Measurements from ENCODE around the gene PFKP.
"Not testable (repeated sequence)": the region's sequence is repeated elsewhere in the genome, so short reads cannot be mapped to it uniquely, and the experiment has no call there.

Gene PFKP

DNA sequence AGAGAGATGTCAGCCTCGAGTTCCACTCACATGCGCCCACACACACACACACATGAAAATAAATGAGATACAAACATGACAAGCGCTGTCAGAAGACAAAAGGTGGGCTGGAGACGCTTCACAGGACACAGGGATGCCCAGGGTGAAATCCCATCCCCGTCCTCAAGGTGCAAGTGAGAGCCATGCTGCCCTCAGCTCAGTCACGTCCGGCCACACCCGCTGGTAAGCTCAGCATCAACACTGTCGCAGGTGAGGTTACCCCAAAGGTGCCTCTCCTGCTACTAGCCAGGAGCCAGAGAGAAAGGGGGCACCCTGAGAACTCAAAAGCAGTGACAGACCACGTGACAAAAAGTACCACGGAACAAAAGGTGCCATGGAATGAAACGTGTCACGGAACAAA, 83.0 kb downstream of the PFKP start:
- in situ Hi-C loops (cut with MboI; ENCODE audit: low sequenced_read_pairs) = no loop called here

DNA sequence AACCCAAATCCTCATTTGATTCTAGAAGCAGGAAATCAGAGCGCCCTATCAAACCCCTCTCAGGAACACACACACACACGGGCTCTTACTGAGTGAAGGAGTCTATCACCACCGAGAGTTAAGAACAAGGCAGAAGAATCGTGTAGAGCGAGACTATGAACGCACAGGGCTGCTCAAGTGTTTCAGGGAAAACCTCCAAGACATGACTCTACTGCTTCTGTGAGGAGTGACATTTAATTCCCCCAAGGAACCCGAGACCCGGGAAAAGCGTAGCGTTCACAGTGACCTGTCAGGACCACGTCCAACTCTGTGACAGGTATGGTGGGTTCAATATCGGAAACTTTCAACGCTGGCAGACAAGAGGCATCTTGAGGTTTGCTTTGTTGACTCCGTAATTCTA, 83.6 kb downstream of the PFKP start:
- in situ Hi-C loops (cut with MboI; ENCODE audit: low sequenced_read_pairs) = no loop called here

DNA sequence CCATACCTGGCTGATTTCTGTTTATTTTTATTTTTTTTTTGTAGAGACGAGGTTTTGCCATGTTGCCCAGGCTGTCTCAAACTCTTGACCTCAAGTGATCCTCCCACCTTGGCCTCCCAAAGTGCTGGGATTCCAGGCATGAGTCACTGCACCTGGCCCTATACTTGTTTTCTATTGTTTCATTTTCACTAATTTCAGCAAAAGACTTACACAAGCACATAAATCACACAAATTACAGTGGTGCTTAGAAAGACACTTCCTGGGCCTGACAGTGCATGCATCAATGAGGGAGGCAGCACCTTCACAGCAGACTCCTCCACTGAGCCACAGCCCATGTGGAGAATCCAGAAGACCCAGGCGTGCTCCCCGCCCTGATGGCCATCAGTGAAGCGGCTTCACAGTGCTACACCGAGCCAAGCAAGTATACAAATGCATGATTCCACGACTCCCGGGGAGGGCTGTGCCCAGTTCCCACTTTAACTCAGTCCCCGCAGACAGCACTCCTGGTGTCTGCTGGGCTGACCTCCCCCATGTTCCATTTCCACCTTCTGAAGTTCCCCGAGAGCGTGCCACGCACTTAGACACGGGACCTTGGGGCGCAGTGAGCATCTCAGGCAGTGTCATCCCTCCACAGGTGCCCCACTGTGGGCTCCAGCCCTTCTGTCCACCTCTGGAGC, 84.7 kb downstream of the PFKP start:
- in situ Hi-C loops (cut with MboI; ENCODE audit: low sequenced_read_pairs) = no loop called here

DNA sequence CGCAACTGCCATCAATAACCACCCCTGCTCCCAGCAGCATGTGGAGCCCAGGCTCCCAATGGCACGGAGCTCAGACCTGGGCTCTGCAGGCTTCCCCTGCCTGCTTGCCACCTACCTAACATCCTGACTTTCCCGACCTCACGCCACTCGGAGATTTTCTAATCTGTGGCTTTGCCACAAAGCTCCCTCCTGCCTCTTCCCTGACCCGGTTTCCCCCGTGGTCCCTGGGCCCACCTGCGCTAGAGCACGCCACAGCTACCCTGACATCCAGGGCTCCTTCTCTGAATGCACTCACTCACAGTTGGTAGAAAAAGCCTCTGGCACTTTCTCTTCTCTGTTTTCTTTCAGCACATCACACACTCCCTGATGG, 85.2 kb downstream of the PFKP start:
- in situ Hi-C loops (cut with MboI; ENCODE audit: low sequenced_read_pairs) = no loop called here

DNA sequence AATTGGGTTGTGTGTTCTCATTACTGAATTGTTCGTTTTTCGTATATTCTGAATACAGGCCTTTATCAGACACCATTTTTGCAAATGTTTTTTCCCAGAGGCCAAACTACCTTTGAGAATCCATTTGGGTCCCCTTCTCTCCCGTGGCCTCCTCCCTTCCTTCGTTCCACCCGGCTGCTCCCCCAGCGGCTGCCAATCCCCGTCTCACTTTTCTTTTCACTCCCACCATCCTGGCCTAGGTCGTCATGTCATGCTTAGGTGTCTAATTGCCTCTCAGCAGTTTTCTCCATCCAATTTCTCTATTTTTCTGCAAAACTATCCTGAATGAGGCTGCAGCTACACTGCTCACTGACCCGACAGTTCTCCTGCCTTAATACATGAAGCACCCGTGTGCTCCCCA, 87.3 kb downstream of the PFKP start:
- in situ Hi-C loops (cut with MboI; ENCODE audit: low sequenced_read_pairs) = no loop called here

DNA sequence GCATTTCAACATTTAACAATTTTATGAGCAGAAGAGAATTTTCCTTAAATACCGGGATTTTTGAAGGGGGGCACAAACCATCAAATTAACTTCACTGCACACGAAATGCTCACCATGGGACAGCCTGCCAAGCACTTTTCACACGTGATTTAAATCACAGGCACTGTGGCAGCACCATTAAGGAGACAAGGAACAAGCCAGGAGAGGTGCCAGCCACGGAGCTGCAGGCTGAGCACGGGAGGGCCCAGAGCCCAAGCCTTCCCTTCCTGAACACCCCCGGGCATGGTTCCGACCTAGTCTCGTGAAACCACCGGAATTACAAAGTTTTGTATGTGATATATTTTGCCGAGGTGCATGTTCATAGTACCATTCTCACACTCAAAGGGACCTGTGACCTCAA, 91.8 kb downstream of the PFKP start:
- in situ Hi-C loops (cut with MboI; ENCODE audit: low sequenced_read_pairs) = no loop called here

DNA sequence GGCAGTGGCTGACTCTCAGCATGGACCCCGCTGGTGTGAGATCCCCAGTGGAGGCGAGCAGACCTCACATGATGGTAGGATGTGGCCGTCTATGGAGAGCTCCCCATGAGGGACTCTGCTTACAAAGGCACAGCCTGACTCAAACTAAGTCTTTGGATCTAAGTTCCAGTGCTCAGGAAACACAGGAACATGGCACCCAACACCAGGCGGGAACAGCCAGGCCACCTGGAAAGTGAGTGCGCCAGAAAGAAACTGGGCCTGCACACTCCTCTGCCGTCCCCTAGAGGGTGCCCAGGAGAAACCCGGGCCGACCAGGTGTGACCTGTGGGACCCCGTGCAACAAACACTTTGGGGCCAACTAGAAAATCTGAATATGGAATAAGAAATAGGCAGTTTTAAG, 95.2 kb downstream of the PFKP start:
- in situ Hi-C loops (cut with MboI; ENCODE audit: low sequenced_read_pairs) = no loop called here

DNA sequence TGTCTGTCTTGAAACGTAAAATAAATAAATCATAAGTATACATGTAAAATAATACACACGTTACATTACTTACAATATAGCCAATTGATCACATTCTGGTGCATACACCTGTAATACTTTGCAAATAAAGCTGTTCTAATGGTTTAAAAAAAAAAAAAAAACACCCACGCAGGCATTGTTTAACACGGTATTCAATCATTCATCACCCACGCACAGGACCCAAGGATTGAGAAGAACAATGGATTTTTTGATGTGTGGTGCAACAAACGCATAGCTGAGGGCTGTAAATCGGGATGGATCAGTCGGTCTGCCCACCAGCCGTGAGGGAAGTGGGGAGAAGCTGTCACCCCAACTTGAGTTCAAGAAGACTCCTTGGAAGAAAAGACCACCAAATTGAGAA, 96.5 kb downstream of the PFKP start:
- in situ Hi-C loops (cut with MboI; ENCODE audit: low sequenced_read_pairs) = no loop called here

DNA sequence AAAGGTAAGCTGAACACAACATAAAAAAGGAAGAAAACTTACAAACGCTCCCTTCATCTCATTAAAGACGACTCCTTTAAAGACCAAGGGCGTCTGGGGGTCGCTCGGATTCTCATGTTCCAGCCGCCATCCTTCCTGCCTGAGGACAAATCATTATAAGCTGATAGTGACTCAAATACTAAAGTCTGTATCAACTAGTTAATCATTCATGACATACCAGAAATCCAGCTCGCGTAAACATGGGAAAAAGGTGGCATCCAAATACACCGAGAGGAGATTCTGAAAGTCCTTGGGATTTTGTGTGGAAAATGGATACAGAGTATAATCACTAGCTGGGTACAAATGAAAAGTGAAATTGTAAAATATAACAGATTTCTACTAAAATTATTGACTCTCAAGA, 97.8 kb downstream of the PFKP start:
- in situ Hi-C loops (cut with MboI; ENCODE audit: low sequenced_read_pairs) = no loop called here

DNA sequence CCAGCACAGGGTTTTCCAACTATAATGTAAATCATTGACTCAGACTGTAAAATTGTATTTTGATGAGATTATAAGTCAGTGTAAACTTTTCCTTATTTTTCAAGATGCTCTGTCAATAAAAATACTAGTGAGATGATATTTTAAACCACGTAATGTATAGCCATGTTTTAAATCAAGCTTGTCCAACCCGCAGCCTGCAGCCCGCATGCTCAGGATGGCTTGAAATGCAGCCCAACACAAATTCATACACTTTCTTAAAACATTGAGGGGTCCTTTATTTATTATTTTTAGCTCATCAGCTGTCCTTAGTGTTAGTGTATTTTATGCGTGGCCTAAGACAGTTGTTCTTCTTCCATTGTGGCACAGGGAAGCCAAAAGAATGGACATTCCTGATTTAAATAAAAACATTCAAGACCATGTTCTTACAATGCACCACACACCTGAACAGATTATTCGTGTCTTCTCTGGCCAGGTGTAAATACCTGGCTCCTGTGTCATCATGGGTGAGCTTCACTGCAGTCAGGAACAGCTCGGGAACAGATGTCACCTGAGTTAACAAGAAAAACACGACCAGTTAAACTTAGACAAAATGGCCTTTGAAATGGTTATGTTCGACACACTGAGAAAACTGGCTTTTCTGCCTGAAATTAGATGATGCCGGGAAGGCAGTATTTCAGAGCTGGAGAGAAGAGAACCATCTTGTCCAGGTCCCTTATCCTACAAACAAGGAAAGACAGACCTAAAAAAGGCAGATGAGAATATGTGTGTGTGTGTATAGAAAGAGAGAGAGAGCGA, 99.3 kb downstream of the PFKP start:
- in situ Hi-C loops (cut with MboI; ENCODE audit: low sequenced_read_pairs) = no loop called here

DNA sequence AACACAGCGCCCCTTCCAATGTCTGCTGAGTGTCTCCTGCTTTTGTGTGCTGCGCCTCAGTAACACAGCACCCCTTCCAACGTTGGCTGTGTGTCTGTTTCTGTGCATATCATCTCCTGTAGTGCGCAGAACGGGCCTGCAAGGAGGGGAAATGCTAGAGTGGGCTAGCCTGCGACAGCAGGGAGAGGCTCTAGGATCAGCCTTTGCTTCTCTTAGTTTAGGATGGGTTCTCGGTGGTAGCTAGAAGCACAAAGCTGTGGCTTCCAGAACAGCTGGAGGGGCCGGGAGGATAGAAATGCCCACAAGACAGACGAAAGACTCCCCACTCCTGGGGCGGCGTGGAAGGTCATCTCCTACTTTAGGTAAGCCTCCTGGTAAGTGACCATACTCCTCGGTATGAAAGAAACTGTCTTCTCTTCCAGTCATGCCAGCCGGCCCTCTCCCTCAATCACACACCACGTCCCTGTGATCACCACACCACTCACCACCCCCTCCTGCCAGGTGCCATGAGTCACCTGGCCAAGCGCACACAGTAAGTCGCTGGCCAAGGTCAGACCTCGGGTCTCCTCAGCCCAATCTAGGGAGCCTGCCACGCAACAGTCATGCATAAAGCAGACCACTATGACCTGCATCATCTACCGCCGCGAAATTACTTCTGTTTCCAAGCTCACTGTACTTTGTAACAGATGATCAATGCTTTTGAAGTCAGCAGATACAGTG, 100.4 kb downstream of the PFKP start:
- in situ Hi-C loops (cut with MboI; ENCODE audit: low sequenced_read_pairs) = no loop called here

DNA sequence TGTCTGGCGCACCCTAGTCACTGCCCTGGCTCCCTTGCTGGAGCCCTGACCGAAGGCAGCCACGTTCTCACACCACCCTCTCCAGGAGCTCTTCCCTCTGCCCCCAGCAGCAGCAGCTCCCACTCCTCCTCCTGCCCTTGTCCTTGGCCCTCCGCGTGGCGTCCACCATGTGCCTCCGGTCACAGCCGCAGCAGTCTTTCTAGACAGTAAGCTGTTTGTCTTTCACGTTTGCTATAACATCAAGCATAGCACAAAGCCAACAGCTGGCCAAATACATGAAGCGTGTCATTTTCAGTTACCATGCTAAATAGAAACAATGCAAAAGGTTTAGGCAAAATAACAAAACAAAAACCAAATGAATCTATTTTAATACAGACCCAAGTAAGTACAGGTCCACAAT, 101.9 kb downstream of the PFKP start:
- in situ Hi-C loops (cut with MboI; ENCODE audit: low sequenced_read_pairs) = no loop called here

DNA sequence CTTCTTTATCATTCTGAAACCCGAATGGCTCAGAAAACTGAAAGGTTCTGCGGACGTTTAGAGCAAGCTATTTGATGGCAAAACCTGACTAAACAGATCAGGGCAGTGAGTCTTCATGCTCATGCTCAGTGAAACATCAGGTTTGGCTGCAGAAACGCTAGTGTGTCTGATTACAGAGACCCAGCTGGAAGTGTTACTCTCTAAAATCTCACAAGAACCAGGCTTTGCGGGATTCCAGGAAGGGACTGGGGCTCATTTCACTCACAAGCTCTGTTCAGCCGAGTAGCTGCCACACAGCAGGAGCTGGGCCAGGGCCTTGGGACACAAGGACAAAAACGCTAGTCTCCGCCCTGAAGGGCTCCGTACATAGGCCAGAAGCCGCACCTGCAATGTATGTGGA, 102.3 kb downstream of the PFKP start:
- in situ Hi-C loops (cut with MboI; ENCODE audit: low sequenced_read_pairs) = no loop called here

DNA sequence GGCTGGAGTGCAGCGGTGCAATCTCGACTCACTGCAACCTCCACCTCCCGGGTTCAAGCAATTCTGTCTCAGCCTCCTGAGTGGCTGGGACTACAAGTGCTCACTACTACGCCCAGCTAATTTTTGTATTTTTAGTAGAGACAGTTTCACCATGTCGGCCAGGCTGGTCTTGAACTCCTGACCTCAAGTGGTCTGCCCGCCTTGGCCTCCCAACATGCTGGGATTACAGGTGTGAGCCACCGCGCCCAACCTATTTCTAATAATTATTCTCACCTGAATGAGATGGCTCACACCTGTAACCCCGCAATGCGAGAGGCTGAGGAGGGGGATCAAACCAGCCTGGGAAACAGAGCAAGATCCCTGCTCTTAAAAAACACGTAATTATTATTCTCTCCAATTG, 104.1 kb downstream of the PFKP start:
- in situ Hi-C loops (cut with MboI; ENCODE audit: low sequenced_read_pairs) = not testable (repeated sequence)

DNA sequence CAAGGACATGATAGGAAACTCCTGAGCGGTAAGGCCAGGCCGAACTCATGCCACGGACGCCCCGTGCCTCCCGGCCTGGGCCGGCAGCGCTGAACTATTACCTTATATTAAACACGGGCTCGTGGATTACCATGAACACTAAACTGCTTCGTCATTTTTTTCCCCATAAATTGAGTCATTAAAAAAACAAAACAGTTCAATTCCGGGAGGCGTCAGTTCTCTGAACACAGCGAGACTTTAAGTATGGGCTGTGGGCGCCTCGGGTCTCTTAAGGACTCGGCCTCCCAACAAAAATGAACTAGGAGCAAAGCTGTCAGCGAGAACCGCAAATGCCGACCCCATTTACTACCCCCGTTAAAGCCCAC, 104.7 kb downstream of the PFKP start:
- in situ Hi-C loops (cut with MboI; ENCODE audit: low sequenced_read_pairs) = no loop called here

DNA sequence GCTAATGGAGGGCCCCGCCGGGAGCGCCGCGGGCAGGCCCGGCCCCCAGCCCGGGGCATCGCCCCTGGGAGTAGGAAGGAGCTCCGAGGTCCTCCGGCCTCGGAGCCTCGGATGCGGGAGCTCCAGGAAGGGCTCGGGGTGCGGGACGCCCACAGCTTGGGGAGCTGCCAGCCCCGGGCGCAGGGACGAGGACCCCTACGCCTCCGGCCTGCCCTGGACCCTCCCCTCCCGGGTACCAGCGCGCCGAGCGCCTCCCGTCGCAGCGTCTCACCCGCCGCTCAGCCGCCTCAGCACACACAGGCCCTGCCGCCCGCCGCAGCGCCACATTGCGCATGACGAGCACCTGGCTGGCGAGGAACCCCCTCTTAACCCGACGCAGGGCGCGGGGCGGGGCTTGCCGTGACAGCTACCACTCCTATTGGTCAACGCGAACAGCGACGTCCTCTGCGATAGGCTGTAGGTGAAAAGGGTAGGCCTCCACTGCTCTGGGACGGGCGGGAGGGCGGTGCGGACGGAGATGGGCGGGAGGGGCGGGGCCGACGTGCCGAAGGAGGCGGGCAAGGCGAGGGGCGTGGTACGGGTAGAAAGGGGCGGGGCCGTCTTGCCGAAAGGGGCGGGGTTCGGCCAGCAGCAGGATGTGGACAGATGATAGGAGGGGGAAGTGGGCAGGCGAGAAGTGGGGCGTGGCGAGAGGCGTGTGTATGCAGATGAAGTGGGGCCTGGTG, 105.3 kb downstream of the PFKP start, which contains the start of gene PITRM1:
Gene PITRM1, minus strand, starts transcription at position 337 of the 725 bp plus-strand sequence. Its CDS starts 10 bp downstream, at position 327.
- in situ Hi-C loops (cut with MboI; ENCODE audit: low sequenced_read_pairs) = no loop called here

DNA sequence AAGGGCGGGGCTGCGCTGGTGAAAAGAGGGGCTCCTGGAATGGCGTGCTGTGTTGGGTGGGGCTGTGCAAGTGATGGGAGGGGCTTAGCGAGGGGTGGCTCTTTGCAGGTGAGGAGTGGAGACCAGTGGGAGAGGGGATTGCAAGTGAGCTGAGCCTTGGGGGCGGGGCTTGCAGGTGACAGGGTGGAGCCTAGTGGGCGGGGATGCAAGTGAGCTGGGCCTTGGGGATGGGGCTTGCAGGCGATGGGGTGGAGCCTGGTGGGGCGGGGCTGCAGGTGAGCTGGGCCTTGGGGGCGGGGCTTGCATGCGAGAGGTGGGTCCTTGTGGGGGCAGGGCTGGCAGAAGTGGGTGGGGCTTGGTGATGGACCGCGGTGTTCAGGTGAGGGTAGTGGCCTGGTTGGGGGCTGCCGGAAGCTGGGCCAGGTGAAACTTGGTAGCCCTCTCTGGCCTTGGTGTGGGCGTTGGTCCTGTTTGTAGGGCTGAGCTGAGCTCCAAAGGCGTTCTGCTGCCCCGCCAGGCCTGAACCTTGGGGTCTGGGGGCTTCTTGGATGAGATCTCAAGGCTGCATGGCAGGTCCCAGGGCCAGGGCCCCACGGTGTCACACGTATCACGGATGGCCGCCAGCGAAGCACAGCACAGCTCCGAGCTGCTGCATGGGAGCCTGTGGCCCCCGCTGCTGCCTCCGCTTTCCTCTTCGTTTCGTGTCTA, 106.0 kb downstream of the PFKP start:
- in situ Hi-C loops (cut with MboI; ENCODE audit: low sequenced_read_pairs) = no loop called here

DNA sequence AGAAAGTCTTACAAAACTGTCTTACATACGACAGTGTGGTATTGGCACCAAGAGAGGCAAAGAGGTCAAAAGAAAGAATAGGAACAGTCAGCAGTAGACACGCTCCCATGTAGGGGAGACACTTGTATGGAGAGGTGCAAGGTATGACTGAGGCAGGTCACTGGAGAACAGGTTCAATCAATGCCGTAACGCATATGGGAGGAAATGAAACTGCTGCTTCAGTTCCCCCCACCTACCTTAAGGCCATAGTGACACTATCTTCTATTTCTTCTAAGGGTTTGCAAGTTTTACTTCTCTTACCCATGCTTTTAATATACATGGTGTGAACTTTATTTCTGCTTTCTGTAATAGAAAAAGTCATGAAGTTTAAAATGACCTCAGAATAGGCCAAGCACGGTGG, 110.7 kb downstream of the PFKP start:
- in situ Hi-C loops (cut with MboI; ENCODE audit: low sequenced_read_pairs) = no loop called here

DNA sequence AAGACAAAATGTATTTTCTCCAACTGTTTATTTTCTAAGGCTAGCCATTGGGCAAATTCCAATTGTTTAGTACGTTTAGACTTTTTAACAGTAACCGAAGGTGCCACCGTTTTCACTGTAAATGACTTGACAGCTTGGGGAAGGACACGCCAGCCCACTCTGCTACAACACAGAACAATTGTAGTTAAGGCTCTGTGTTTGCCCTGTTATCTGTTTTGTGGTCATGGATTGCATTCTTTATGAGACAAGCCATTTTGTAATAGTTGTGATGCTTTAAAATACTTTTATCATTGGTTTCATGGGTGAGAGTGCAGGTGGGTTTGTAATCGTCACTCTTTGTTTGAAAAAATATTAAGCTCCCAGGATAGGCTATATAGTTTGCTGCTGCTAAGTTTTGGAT, 111.8 kb downstream of the PFKP start:
- in situ Hi-C loops (cut with MboI; ENCODE audit: low sequenced_read_pairs) = no loop called here

DNA sequence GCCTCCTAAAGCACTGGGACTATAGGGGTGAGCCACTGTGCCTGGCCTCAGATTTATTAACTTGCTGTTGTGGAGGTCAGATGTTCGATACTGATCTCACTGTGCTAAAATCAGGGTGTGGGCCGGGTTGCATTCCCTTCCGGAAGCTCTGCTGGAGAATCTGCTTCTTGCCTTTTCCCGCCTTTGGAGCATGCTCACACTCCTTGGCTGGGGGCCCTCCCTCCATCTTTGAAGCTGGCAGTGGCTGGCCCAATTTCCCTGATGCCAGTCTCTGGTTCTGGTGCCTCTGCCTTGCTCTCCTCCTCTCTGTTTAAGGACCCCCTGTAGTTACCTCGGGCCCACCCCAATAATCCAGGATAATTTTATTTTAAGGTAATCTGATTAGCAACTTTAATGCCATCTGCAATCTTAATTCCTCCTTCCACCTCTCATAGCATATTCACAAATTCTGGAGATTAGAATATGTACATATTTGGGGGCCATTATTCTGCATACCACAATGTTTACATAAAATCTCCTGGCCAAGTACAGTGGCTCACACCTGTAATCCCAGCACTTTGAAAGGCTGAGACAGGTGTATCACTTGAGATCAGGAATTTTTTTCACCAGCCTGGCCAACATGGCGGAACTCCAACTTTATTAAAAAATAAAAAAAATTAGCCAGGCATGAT, 113.1 kb downstream of the PFKP start:
- in situ Hi-C loops (cut with MboI; ENCODE audit: low sequenced_read_pairs) = no loop called here
